Colonic mucosa (tissue), 4 donors: ENCODE results near the gene FNDC7. TPM values are rescaled to one million over a fixed set of nuclear protein-coding genes. Genes with fewer than 3 reads are reported as not detected.
"Not testable (repeated sequence)": the region's sequence is repeated elsewhere in the genome, so short reads cannot be mapped to it uniquely, and the experiment has no call there.

Experiments used
- DNase-seq: peaks from one replicate; pipeline ENCODE4 v3.0.0-alpha.2; 2020
- H3K27ac ChIP-seq: fragments of 200-600 bp; one replicate; pipeline ENCODE4 v1.8.0; 2021
- H3K27me3 ChIP-seq: fragments of 200-600 bp; one replicate; pipeline ENCODE4 v1.8.0; 2021
- H3K36me3 ChIP-seq: fragments of 200-600 bp; one replicate; pipeline ENCODE4 v1.8.0; 2021
- H3K4me1 ChIP-seq: fragments of 200-600 bp; one replicate; pipeline ENCODE4 v1.8.0; 2021; ENCODE audit warnings: mild to moderate bottlenecking
- H3K4me3 ChIP-seq: fragments of 200-600 bp; one replicate; pipeline ENCODE4 v1.8.0; 2021
- H3K9ac ChIP-seq, 2 donors: one replicate each; pipeline ENCODE4 v1.7.0; 2013; ENCODE audit warnings: control low read depth in 2 of 2, low read depth in 2 of 2, low read length in 2 of 2
- H3K9me3 ChIP-seq: fragments of 200-600 bp; one replicate; pipeline ENCODE4 v1.8.0; 2021
- intact Hi-C: fragments of 100-400 bp; cut with DNase I; formaldehyde crosslinking; loops from one replicate; pipeline ENCODE4 v1.14.1; 2022
- total RNA-seq, 2 donors: library from RNA; stranded (reverse); fragmentation: NEBNext Ultra II Directional in 1 of 2; extraction: Animal tissue kit (Norgen Biotek cat#: 25700) in 1 of 2; gene quantifications; one replicate each; pipeline ENCODE4 v1.2.1, GENCODE V29; 2021
- TF ChIP-seq, protein P1 (sequence below): fragments of 200-600 bp; IDR thresholded peaks from one replicate; pipeline ENCODE4 v1.8.0; 2022; ENCODE audit warnings: antibody characterized with exemption, mild to moderate bottlenecking
- donor health status: healthy.
- donor health status: DM: no; HTN: no; CAD: no.
- donor health status: DM: no; HTN: no; CAD: no.

Gene FNDC7, protein sequence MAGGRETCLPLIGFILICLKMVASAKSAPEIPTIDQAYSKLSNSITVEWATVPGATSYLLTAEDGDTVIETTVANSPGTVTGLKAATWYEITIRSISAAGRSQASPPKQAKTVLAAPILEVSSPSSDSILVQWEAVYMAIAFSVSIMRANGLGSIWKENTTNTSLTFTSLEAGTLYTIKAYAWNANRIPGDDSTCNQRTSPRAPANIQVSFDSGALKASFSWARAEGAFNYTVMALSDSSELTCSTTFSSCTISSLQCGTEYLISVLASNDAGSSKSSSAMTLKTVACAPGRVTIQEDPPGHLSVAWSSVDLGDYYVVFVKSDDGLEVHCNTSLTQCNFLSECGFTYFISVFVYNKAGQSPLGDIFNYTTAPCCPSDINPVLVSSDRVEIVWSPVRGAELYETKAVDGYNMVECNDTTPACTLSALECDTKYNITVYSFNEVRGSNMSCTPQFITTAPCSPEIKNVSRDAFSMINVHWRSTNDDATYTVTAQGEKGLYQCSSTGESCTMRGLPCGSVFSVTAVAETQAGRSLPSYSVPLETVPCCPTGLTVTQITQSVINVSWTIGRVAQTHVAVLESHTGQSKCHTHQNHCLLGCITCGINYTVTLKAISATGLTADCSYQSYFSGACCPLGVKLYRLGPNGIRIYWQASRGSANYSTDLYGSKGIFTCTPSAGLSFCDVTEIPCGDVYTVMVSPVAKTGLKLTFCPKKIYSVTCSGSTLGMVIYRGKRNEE
- total RNA-seq = not detected

- no peaks in the 10 kb centered on the region for H3K36me3 ChIP-seq
- intact Hi-C loops = no loop called here
- TF ChIP-seq, protein P1, sequence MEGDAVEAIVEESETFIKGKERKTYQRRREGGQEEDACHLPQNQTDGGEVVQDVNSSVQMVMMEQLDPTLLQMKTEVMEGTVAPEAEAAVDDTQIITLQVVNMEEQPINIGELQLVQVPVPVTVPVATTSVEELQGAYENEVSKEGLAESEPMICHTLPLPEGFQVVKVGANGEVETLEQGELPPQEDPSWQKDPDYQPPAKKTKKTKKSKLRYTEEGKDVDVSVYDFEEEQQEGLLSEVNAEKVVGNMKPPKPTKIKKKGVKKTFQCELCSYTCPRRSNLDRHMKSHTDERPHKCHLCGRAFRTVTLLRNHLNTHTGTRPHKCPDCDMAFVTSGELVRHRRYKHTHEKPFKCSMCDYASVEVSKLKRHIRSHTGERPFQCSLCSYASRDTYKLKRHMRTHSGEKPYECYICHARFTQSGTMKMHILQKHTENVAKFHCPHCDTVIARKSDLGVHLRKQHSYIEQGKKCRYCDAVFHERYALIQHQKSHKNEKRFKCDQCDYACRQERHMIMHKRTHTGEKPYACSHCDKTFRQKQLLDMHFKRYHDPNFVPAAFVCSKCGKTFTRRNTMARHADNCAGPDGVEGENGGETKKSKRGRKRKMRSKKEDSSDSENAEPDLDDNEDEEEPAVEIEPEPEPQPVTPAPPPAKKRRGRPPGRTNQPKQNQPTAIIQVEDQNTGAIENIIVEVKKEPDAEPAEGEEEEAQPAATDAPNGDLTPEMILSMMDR = no peak
Observed at GRCh38 chr1:108712606-108713150, at the start of gene FNDC7. Gene FNDC7, plus strand, starts transcription at chr1:108712908. Its CDS starts 26 bp downstream, at chr1:108712934.

GRCh38 chr1:108663074-108663473 lies 49.6 kb upstream of the FNDC7 start:
- DNase-seq = no peak
- intact Hi-C loops = no loop called here
- Histone ChIP-seq H3K9ac (no peak overlapping the region), H3K36me3 (no peaks in the 10 kb centered on the region), H3K27ac (no peak overlapping the region), H3K4me3 (no peak overlapping the region), H3K4me1 (no peaks in the 10 kb centered on the region), H3K9me3 (no peaks in the 10 kb centered on the region), H3K27me3 (no peaks in the 10 kb centered on the region)
- TF ChIP-seq, protein P1 = no peak

More at GRCh38 chr1:108712606-108713150, at the start of gene FNDC7:
- no peak within 1 kb of the TSS for H3K9ac ChIP-seq
- DNase-seq = no peak
- H3K27ac ChIP-seq = no peak within 1 kb of the TSS
- no peak within 1 kb of the TSS for H3K4me3 ChIP-seq
- no peaks in the 10 kb centered on the region for H3K27me3 ChIP-seq
- no peaks in the 10 kb centered on the region for H3K9me3 ChIP-seq
- no peaks in the 10 kb centered on the region for H3K4me1 ChIP-seq

DNA sequence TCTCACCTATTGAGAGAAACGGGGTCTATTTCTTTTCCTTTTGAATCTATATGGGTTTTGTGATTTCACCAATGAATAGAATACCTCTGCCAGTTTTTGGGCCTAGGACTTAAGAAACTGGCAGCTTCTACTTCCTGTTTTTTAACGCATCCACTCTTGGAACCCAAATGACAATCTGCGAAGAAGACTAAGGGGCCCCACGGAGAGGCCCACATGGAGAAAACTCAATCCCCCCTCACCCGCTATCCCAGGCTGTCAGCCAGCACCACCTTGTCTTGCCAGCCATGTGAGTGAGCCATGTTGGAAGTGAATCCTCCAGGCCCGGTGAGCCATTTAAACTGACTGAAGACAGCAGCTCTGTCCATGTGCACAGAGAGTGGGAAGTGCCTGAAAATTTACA lies 48.2 kb upstream of the FNDC7 start:
- H3K36me3 ChIP-seq = no peaks in the 10 kb centered on the region
- intact Hi-C loops = no loop called here
- H3K4me3 ChIP-seq = no peak overlapping the region

DNA sequence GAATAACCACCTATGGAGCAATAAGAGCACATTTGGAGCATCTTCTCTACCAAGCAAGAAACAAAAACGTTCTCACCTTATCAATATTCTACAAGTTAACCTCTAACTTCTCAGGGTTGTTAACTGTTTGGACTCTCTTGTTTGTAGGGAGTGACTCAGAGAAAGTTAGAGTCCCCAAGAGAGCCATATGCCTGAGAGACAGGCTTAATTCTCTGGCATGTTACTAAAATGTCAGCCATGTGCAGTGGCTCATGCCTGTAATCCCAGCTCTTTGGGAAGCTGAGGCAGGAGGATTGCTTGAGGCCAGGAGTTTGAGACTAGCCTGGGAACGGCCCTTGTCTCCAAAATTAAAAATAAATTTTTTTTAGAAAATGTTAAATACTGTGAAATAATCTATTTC lies 47.6 kb upstream of the FNDC7 start:
- intact Hi-C loops = no loop called here
- H3K4me3 ChIP-seq = no peak overlapping the region
- no peaks in the 10 kb centered on the region for H3K36me3 ChIP-seq
- no peak for DNase-seq
- H3K9ac ChIP-seq = no peak overlapping the region
- H3K27ac ChIP-seq = no peak overlapping the region
- no peaks in the 10 kb centered on the region for H3K4me1 ChIP-seq
- no peaks in the 10 kb centered on the region for H3K27me3 ChIP-seq
- TF ChIP-seq, protein P1 = no peak
- no peaks in the 10 kb centered on the region for H3K9me3 ChIP-seq

More for the DNA sequence above, 48.2 kb upstream of the FNDC7 start:
- H3K9me3 ChIP-seq = no peaks in the 10 kb centered on the region
- H3K4me1 ChIP-seq = no peaks in the 10 kb centered on the region
- TF ChIP-seq, protein P1 = no peak
- DNase-seq = no peak
- H3K9ac ChIP-seq = no peak overlapping the region
- no peaks in the 10 kb centered on the region for H3K27me3 ChIP-seq
- no peak overlapping the region for H3K27ac ChIP-seq

DNA sequence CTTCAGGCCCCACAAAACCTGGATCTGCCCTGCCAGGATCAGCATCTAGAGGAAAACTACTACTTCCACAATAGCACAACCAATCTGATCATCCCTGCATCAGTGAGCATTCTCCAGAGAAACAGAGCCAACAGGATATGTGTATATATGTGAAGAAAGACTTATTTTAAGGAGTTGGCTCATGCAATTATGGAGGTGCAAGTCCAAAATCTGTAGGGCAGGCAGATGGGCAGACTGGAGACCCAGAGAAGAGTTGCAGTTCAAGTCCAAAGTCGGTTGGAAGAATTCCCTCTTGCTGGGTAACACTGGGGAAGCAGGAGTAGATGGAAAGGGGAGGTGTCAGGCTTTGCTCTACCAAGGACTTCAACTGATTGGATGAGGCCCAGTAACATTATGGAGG lies 46.9 kb upstream of the FNDC7 start:
- H3K4me1 ChIP-seq = no peaks in the 10 kb centered on the region

DNA sequence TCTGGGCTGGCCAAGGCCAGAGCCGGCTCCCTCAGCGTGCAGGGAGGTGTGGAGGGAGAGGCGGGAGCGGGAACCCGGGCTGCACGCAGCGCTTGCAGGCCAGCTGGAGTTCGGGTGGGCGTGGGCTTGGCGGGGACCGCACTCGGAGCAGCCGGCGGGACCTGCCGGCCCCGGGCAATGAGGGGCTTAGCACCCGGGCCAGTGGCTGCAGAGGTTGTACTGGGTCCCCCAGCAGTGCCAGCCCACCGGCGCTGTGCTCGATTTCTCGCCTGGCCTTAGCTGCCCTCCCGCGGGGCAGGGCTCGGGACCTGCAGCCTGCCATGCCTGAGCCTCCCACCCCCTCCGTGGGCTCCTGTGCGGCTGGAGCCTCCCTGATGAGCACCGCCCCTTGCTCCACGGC lies 45.3 kb upstream of the FNDC7 start:
- H3K4me3 ChIP-seq, H3K4me1 ChIP-seq, intact Hi-C loops, H3K9me3 ChIP-seq, DNase-seq, H3K27me3 ChIP-seq, H3K9ac ChIP-seq, H3K27ac ChIP-seq, H3K36me3 ChIP-seq: not testable (repeated sequence)

More for the DNA sequence above, 46.9 kb upstream of the FNDC7 start:
- no peak overlapping the region for H3K4me3 ChIP-seq
- no peaks in the 10 kb centered on the region for H3K36me3 ChIP-seq
- DNase-seq = no peak
- H3K9me3 ChIP-seq = no peaks in the 10 kb centered on the region
- no peak overlapping the region for H3K27ac ChIP-seq
- no peak overlapping the region for H3K9ac ChIP-seq
- TF ChIP-seq, protein P1 = no peak
- intact Hi-C loops = no loop called here
- no peaks in the 10 kb centered on the region for H3K27me3 ChIP-seq
